Thyroid gland (tissue), 4 donors: Measurements from ENCODE around the gene MACROH2A1. TPM values are rescaled to one million over a fixed set of nuclear protein-coding genes. Genes with fewer than 3 reads are reported as not detected.

Experiments
- DNase-seq, 2 donors: peaks; one replicate each; pipeline ENCODE4 v3.0.0-alpha.2; 2019
- H3K27ac ChIP-seq, 3 donors: fragments of 200-600 bp; sonication (generic); 1 replicate in 2 of 3; 2 replicates in 1 of 3; pipeline ENCODE4 v1.5.1; 2016 to 2019; ENCODE audit warnings: mild to moderate bottlenecking in 1 of 3, moderate library complexity in 1 of 3
- H3K27me3 ChIP-seq: fragments of 200-600 bp; sonication (generic); one replicate; pipeline ENCODE4 v1.5.1; 2019
- H3K36me3 ChIP-seq, 2 donors: fragments of 200-600 bp; sonication (generic); one replicate each; pipeline ENCODE4 v1.5.1; 2016 to 2019
- H3K4me1 ChIP-seq, 2 donors: fragments of 200-600 bp; sonication (generic); one replicate each; pipeline ENCODE4 v1.5.1; 2017 to 2019
- H3K4me3 ChIP-seq, 3 donors: fragments of 200-600 bp; sonication (generic); replicated peaks in 1 of 3; 1 replicate in 2 of 3; 2 replicates in 1 of 3; pipeline ENCODE4 v1.5.1; 2016; ENCODE audit warnings: mild to moderate bottlenecking in 1 of 3
- H3K9me3 ChIP-seq: fragments of 200-600 bp; sonication (generic); one replicate; pipeline ENCODE4 v1.5.1; 2017
- POLR2A ChIP-seq, 2 donors: fragments of 450-650 bp; IDR thresholded peaks; one replicate each; pipeline ENCODE4 v1.6.1; 2017; ENCODE audit warnings: antibody characterized with exemption in 2 of 2, mild to moderate bottlenecking in 2 of 2, moderate library complexity in 1 of 2
- WGBS, 2 donors: methylation state at CpG; one replicate each; pipeline ENCODE4 v1.1.5; 2017; 5-methylcytosine and 5-hydroxymethylcytosine counted together
- intact Hi-C: fragments of 100-400 bp; cut with DNase I; formaldehyde crosslinking; loops from one replicate; pipeline ENCODE4 v1.15.1; 2023
- total RNA-seq, 4 donors: library from RNA; depleted of rRNA; stranded (reverse); fragments of >200 nt; gene quantifications; one replicate each; pipeline ENCODE4 v1.2.3, GENCODE V29; 2016
- TF ChIP-seq, protein P1 (sequence below), 6 experiments: fragments of 200-600 bp in 3 of 6; fragments of 450-650 bp in 3 of 6; sonication (generic) in 3 of 6; IDR thresholded peaks; one replicate each; pipeline ENCODE4 v1.5.1; 2016 to 2019; ENCODE audit warnings: antibody characterized with exemption in 6 of 6, mild to moderate bottlenecking in 2 of 6, inconsistent platforms in 1 of 6, moderate library complexity in 1 of 6

MACROH2A1 gene
- total RNA-seq, 4 donors from 2014 or later, result 149 to 242 (median 227) TPM

DNA sequence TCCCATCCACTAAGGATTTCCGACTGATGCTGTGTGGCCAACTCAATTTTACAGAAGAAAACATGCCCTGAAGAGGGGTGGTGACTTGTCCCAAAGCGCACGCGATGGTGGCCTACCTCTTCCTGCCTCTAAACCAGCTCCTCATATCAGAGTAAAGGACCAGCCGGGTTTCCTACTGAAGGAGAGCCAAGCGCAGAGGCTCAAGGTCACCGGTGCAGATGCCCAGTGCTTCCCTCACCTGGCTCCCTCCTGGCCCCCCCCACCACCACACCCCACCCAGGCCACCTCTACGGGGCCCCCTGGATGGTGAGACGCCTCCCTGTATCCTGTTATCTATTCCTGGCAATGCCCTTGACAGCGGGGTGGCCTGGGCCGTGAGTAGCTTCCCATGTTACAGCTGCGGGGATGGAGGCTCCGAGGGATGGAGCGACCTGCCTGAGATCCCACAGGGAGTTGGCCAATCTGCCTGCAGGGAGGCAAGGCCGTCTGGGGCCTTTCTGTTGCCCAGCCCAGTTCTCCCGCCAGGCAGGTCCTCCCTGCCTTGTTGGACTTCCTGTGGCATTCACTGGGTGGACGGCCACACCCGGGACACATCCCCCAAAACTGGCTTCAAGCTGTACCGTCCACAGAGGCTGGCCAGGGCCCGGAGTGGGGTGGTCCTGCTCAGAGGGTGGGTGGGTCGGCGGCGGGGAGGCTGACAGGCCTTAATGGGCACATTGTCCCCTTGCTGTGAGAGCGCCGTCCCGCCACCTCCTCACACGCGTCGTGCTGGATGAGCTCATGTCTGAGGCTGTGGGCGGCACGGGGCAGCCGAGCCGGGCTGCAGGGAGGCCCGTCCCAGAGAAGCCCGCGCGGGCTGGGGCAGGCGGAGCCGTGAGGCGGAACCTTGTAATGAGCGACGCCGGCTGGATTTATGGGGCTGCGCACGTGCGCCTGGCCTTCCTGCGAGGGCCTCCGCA is 72.5 kb downstream of the MACROH2A1 start:
- no peak for TF ChIP-seq POLR2A (IDR thresholded peaks at IDR 0.05)
- TF ChIP-seq, protein P1, sequence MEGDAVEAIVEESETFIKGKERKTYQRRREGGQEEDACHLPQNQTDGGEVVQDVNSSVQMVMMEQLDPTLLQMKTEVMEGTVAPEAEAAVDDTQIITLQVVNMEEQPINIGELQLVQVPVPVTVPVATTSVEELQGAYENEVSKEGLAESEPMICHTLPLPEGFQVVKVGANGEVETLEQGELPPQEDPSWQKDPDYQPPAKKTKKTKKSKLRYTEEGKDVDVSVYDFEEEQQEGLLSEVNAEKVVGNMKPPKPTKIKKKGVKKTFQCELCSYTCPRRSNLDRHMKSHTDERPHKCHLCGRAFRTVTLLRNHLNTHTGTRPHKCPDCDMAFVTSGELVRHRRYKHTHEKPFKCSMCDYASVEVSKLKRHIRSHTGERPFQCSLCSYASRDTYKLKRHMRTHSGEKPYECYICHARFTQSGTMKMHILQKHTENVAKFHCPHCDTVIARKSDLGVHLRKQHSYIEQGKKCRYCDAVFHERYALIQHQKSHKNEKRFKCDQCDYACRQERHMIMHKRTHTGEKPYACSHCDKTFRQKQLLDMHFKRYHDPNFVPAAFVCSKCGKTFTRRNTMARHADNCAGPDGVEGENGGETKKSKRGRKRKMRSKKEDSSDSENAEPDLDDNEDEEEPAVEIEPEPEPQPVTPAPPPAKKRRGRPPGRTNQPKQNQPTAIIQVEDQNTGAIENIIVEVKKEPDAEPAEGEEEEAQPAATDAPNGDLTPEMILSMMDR (IDR thresholded peaks at IDR 0.05), result no peak
- no peaks in the 10 kb centered on the region for H3K9me3 ChIP-seq
- no peak for DNase-seq
- WGBS, 2 donors, result 72 to 89% methylated on average over 18 to 28 of the region's 48 CpGs
- intact Hi-C loops, result no loop called here
- H3K4me1 ChIP-seq, result no peaks in the 10 kb centered on the region
- H3K36me3 ChIP-seq, result peaks cover 3 to 6% of the 10 kb centered on the region in 2 donors
- no peak overlapping the region for H3K27ac ChIP-seq
- no peaks in the 10 kb centered on the region for H3K27me3 ChIP-seq
- no peak overlapping the region for H3K4me3 ChIP-seq

DNA sequence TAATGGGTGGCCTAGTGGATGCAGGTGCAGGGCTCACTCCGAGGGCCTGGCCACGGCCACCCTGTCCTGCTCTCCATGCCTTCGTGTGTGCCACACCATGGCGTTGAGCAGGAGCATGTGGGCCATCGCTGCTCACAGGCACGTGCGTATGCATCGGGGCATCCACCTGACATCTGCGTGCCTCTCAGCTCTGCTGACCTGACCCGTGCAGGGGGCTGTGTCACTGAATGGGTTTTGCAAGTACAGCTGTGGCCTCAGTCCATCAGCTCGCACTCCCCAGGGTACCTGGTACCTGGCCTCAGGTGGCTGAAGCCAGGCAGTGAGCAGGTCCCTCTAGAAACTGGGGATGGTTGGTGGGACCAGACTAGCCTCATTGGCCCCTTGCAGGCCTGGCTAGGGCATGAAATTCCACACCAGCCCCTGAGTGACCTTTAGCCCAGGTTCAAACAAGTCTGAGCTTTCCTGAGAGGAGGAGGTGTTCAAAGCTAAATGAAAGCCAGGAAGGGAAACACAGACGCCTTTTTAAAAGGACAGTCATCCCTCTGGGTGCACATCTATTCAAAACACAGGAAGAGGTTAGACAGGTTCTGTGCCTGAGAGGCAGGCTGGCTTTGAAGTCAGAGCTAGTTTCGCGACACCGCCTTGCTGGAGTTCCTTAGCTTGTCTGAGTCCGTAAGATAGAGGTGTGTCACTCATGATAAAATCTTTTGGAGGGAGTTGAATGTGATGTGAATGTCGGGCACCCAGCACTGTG is 74.0 kb downstream of the MACROH2A1 start:
- 83 to 88% methylated on average over 7 to 16 of the region's 17 CpGs for WGBS, 2 donors
- intact Hi-C loops, result no loop called here
- TF ChIP-seq, protein P1 (IDR thresholded peaks at IDR 0.05), result no peak
- TF ChIP-seq POLR2A (IDR thresholded peaks at IDR 0.05), result no peak
- Histone ChIP-seq H3K4me3 (no peak overlapping the region), H3K9me3 (no peaks in the 10 kb centered on the region), H3K27me3 (no peaks in the 10 kb centered on the region), H3K4me1 (no peaks in the 10 kb centered on the region), H3K36me3 (no peaks in the 10 kb centered on the region), H3K27ac (no peak overlapping the region)
- no peak for DNase-seq

DNA sequence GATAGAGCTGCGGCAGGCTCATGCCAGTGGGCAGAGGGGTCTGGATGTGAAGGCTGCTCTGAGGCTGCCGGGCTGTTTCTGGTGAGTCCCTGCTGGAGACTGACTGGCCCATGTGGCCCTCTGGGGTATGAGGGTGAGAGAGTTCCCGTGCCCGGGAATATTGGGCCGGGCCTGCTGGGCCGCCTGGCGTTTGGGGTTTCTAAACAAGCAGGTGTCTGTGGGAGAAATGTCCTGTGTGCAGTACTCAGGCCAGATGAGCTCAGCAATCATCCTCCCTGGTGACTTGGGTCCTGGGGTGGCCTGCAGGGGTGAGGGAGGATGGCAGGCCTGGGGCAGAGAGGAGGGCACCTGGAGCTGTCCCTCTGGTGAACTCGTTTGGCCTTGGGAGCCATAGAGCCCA is 74.9 kb downstream of the MACROH2A1 start:
- WGBS, 2 donors, result 91 to 92% methylated on average over 7 to 8 of the region's 8 CpGs
- Histone ChIP-seq H3K4me3 (no peak overlapping the region), H3K4me1 (no peaks in the 10 kb centered on the region), H3K36me3 (no peaks in the 10 kb centered on the region), H3K27ac (no peak overlapping the region), H3K9me3 (no peaks in the 10 kb centered on the region), H3K27me3 (no peaks in the 10 kb centered on the region)
- no peak for DNase-seq
- TF ChIP-seq POLR2A (IDR thresholded peaks at IDR 0.05), result no peak
- TF ChIP-seq, protein P1 (IDR thresholded peaks at IDR 0.05), result no peak
- intact Hi-C loops, result no loop called here

DNA sequence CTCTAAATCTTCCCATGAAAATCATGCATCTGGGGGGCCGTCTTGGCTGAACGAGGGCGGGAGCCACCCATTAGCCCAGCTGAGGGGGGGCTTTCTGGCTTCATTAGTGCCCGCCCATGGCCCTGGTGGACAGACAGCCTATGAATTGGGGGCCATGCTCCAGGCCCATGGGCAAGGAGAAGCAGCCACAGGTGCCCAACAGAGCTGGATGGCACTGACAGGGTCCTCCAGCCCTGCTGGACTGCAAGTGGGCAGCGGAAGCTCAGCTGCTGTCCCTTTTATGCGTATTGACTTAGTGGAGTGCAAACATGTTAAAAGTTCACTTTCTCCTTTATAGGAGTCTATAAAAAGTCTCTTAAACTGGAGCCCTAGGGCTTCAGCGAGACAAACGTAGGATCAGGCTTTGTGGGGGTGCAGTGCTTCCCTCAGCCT is 75.3 kb downstream of the MACROH2A1 start:
- Histone ChIP-seq H3K4me3 (no peak overlapping the region), H3K36me3 (no peaks in the 10 kb centered on the region), H3K9me3 (no peaks in the 10 kb centered on the region), H3K27me3 (no peaks in the 10 kb centered on the region), H3K27ac (no peak overlapping the region), H3K4me1 (no peaks in the 10 kb centered on the region)
- DNase-seq, result no peak
- 92 to 94% methylated on average over 8 of the region's 8 CpGs for WGBS, 2 donors
- TF ChIP-seq, protein P1 (IDR thresholded peaks at IDR 0.05), result no peak
- no peak for TF ChIP-seq POLR2A (IDR thresholded peaks at IDR 0.05)
- intact Hi-C loops, result no loop called here
